NCI-H2196 treated with DMSO at 0.1 percent for 48 hours (cell line): Measurements from ENCODE around the gene CFAP54.
A peak's percentile ranks its signal among the peaks of the same experiment; 100 is the strongest.
"Not testable (repeated sequence)": the region's sequence is repeated elsewhere in the genome, so short reads cannot be mapped to it uniquely, and the experiment has no call there.

Experiments used
- DNase-seq: peaks from one replicate; lab custom pipeline; 2025; ENCODE audit not compliant: unreplicated experiment; lab: John Stamatoyannopoulos, UW

CFAP54 gene

GRCh38 chr12:96720363-96720705, 231.0 kb downstream of the CFAP54 start:
- DNase-seq: peak; percentile 42

DNA sequence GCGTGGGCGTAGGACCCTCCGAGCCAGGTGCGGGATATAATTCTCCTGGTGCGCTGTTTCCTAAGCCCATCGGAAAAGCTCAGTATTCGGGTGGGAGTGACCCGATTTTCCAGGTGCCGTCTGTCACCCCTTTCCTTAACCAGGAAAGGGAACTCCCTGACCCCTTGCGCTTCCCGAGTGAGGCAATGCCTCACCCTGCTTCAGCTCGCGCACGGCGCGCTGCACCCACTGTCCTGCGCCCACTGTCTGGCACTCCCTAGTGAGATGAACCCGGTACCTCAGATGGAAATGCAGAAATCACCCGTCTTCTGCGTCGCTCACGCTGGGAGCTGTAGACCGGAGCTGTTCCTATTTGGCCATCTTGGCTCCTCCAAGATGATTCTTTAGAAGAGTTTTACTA, 240.1 kb downstream of the CFAP54 start:
- not testable (repeated sequence) for DNase-seq

DNA sequence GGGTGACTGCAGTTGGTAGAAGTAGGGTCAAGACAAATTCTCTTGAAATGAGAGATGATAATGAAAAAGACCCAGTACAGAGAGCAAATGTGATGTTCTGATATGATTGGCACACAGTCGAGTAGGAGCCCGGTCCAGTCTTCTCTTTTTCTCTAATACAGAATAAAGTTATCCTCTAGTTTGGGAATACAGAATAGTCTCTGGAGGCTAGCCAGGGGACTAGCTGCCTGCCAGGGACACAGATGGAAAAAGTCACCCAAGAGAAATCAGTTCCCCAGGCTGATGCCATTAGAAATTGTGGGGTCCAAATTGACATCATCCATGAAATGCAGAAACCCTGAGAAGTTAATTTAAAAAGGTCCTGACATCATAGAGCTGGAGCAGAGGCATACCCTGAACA, 240.5 kb downstream of the CFAP54 start:
- no peak for DNase-seq

GRCh38 chr12:96743606-96744005, 254.2 kb downstream of the CFAP54 start:
- no peak for DNase-seq

- DNase-seq: no peak
Observed at GRCh38 chr12:96749999-96750398, 260.6 kb downstream of the CFAP54 start.

DNA sequence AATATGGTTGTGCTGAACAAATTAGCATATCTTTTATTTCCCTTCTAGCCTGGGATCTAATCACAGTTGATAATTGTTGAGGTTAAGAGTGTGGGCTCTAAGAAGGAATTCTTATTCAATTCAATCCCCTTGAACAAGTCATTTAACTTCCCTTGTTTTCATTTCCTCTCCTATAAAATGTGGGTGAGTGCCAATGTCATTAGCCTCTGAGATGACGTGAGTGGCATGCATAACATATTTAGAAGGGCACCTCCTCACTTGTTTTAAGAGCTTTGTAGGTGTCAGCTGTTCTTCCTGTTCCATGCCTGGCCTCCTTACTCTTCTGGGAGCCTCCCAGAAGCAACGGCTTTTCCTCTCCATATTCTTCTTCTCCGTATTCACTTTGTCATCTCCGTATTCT, 262.2 kb downstream of the CFAP54 start:
- no peak for DNase-seq

DNA sequence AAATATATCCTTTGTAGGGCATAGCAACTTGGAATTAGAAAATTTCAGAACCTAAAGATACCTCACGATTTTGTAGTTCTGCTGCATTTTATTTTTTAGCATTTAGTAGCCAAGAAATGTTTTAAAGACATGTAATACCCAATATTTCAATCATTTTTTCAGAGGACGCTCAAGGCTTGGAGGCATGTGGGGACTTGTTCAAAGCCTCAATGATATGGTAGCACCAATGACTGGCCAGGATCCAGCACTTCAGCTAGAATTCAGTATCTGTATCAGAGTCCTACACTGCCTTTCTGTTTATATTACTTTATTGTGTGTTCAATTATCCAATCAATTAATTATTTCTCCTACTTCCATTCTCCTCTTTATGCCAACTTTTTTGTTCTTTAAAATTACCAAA, 262.8 kb downstream of the CFAP54 start:
- no peak for DNase-seq

- DNase-seq: no peak
Observed at GRCh38 chr12:96766232-96766631, 276.9 kb downstream of the CFAP54 start.

DNA sequence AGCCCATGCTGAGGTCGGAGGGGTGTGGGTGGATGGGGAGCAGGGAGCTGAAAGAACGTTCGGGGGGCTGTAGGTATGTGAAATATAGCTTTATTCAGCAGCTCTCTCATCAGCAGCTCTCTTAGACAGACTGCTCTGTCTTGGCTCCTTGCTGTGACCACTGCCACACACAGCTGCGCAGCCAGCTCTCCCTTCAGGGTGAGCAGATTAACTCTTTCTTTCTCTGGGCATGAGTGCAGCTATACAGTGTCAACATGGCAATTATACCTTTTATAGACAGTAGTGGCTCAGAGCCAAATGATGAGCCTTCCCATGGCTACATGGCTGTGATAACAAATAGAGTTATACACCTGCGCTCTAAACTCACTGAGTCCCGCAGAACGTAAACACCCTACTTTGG, 280.0 kb downstream of the CFAP54 start:
- DNase-seq: peak; percentile 43

GRCh38 chr12:96770219-96771102, 281.1 kb downstream of the CFAP54 start:
- peak; percentile 27 for DNase-seq

- DNase-seq: no peak
Observed at GRCh38 chr12:96773031-96773430, 283.7 kb downstream of the CFAP54 start.

DNA sequence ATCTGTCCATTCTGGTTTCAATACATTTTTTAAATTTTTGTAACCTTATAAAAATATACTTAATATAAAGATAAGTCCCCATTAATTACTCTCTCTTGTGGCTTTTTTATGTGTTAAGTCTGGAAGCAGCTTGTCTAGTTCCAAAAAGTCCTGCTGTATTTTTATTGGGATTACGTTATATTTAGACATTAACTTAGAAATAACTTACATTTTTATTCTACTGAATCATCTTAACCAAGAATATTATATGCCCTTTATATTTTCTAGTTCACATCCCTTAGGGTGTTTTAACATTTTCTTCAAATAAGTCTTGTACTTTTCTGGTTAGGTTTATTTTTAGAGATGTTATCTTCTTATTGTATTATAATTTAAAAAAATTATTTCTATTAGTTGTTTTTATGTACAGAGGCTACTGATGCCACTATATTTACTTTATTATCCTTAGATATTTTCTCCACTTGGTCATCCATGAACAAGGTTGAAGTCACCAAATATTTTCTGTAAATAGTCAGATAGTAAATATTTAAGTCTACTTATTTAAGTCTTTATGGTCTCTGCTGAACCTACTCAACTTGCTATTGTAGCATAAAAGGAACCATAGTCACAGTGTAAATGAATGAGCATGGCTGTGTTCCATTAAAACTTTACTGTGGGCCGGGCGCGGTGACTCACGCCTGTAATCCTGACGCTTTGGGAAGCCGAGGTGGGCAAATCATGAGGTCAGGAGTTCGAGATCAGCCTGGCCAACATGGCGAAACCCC, 285.3 kb downstream of the CFAP54 start:
- no peak for DNase-seq

DNA sequence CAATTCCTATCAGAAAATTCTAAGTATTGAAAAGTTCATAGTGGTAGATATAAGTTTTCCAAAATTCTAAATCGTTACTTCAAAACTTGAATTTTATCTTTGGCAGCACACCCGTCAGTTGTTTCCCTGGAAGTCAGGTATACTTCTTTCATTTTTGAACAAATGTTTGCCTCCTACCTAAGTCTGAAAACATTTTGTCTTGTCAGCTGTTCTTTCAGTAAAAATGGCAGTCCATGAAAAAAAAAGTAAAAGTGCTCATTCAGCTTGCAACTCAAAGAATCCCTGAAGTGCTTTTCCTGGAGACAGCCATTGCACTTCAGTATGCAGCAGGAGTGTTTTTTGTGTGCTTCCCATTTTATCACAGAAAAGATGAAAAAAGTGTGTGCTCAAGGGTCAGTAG, 287.5 kb downstream of the CFAP54 start:
- no peak for DNase-seq

GRCh38 chr12:96780330-96780729, 291.0 kb downstream of the CFAP54 start:
- no peak for DNase-seq

DNA sequence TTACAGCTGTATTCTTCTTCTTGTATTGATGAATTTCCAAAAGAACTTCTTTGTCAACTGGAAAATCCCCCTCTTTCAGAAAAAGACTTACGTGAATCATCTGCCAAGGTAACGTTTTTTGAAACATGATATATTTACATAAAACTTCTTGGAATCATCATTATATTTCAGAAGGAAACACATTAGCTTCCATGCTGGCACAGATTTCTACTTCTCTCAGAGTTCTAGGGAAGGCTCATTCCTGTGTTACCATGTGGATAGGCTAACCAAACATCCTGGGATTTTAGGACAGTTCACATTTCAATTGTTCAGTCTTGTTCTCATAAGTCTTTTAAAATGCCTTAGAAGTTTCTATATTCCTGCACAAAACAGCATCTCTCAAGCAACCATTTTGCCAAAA, 297.4 kb downstream of the CFAP54 start:
- DNase-seq: no peak

DNA sequence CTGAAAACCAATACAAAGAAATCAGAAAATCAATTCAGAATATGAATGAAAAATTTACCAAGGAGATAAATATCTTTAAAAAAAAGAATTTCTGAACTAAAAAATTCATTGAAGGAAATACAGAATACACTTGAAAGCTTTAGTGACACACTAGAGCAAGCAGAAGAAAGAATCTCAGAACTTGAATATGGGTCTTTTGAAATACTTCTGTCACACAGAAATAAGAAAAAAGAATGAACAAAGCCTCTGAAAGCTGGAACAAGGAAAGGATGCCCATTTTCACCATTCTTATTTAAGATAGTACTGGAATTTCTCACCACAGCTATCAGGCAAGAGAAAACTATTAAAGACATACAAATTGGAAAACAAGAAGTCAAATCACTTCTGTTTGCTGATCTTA, 314.6 kb downstream of the CFAP54 start:
- DNase-seq: no peak

- no peak for DNase-seq
Observed at GRCh38 chr12:96806272-96806671, 316.9 kb downstream of the CFAP54 start.

DNA sequence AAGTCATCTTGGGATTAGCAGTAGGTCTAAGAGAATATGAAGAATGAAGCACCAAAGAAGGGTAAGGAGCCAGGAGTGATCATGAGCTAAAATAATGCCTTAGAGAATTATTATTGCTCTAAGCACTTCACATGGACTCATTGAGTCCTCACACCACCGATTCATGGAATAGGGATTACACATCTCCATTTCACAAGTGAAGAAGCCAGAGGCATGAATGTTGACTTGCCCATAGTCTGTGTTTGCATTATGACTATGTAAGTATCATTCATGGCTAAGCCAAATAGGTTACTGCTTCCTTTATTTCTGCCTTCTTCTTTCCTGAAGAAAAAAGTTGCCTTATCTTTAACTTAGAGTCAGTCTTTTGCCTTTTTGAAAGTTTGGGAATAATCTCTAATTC, 318.4 kb downstream of the CFAP54 start:
- DNase-seq: no peak

DNA sequence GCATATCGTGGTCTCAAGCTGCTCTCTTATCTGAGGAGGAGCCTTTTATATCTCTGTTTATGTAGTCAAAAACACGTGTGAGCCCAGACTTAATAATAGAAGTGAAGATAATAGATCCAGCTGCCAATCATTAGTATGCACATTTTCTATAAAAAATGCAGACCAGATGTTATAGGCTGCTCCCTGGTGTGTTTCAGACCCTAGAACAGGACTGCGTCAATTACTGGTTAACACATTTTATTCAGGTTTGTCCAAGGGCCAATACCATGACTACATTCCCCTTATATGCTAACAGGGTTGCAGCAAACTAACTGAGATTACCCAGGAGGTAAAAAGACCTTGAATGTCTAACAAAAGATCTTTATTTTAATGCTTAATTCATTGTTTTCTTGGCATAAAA, 319.2 kb downstream of the CFAP54 start:
- no peak for DNase-seq

DNA sequence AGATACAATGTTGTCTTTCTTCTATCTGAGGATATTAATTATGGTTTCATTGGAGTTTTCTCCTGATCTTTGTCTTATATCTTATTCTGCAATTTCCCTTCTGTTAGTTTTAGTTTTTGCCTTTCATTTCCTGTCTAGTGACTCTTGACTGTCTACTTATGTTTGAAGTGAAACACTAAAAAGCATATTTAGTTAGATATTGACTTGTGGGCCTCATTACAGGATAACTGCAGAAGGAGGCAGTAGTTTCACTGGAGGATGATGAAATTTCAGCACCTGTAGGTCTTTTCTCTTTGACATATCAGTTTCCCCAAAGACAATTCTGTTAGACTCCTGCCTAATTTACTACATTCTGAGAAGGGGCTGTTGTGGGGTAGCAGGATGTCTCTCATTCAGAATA, 320.1 kb downstream of the CFAP54 start:
- no peak for DNase-seq

DNA sequence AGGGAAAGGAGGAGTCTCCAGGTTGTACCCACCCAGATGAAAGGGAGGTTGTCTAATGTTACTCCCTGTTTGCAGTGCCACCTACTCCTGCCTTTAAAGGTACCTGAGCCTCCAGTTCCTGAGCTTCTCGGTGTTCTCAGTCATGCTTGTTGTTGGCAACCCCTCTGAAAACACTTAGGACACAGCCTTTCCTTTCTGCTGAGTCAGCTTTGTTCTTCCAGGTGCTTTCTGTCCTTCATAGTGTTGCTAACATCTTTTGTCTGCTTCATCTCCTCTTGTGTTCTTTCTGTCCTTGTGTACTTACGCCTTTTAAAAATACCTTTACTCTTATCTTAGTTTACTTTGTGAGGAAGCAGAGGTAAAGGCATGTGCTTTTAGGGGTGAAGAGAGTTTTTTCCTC, 320.7 kb downstream of the CFAP54 start:
- DNase-seq: no peak

DNA sequence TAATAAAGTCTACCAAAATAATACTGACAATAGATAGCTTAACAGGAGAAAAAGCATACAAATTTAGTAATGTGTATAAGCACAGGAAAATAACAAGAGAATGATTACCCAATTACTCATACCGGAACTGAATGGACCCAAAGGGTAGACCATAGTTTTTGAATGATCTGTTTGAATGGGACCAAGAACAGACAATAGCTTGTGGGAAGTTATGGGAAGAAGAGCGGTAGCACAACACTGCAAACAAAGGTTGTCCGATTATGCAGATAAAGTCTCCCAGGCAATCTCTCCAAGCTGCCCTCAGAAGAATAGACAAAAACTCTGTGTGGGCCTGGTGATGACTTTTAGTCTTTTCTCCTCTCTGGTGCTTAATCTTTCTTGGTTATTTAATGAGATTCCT, 321.1 kb downstream of the CFAP54 start:
- DNase-seq: no peak
